ENCODE data around the gene HNRNPA1.
A peak's percentile ranks its signal among the peaks of the same experiment; 100 is the strongest.
"Not testable (repeated sequence)": the region's sequence is repeated elsewhere in the genome, so short reads cannot be mapped to it uniquely, and the experiment has no call there.

The HNRNPA1 gene

GRCh38 chr12:54282949-54283593 lies 2.5 kb downstream of the HNRNPA1 start:
- TF ChIP-seq CTCF (IDR thresholded peaks at IDR 0.05; ENCODE audit: low read depth, low read length), result no peak
- DNase-seq (ENCODE audit: low read depth in 2 of 2), result no peak
- H3K4me3 ChIP-seq (replicated peaks in 1 of 2; ENCODE audit: low read depth in 2 of 2, low read length in 2 of 2), result peak overlapping the region; percentile 30 to 82

GRCh38 chr12:54284070-54284780 lies 3.7 kb downstream of the HNRNPA1 start:
- peak overlapping the region in 1 of 2 donors; percentile 82 for H3K4me3 ChIP-seq (replicated peaks in 1 of 2; ENCODE audit: low read depth in 2 of 2, low read length in 2 of 2)
- not testable (repeated sequence) for DNase-seq (ENCODE audit: low read depth in 2 of 2)

- peak; percentile 39 for TF ChIP-seq CTCF (IDR thresholded peaks at IDR 0.05; ENCODE audit: low read depth, low read length)
- DNase-seq (ENCODE audit: low read depth in 2 of 2), result peak in 1 of 2 donors; percentile 24
- H3K4me3 ChIP-seq (replicated peaks in 1 of 2; ENCODE audit: low read depth in 2 of 2, low read length in 2 of 2), result no peak overlapping the region
Measured at GRCh38 chr12:54285150-54286041, 4.9 kb downstream of the HNRNPA1 start.

- TF ChIP-seq CTCF (IDR thresholded peaks at IDR 0.05; ENCODE audit: low read depth, low read length), result no peak
- no peak for DNase-seq (ENCODE audit: low read depth in 2 of 2)
- H3K4me3 ChIP-seq (replicated peaks in 1 of 2; ENCODE audit: low read depth in 2 of 2, low read length in 2 of 2), result no peak overlapping the region
Measured at GRCh38 chr12:54286042-54287030, 5.8 kb downstream of the HNRNPA1 start.

- no peak overlapping the region for H3K4me3 ChIP-seq (replicated peaks in 1 of 2; ENCODE audit: low read depth in 2 of 2, low read length in 2 of 2)
- TF ChIP-seq CTCF (IDR thresholded peaks at IDR 0.05; ENCODE audit: low read depth, low read length), result no peak
- no peak for DNase-seq (ENCODE audit: low read depth in 2 of 2)
Measured at GRCh38 chr12:54287261-54288157, 7.0 kb downstream of the HNRNPA1 start.
